ENCODE data around the gene PTPRU.

PTPRU gene

DNA sequence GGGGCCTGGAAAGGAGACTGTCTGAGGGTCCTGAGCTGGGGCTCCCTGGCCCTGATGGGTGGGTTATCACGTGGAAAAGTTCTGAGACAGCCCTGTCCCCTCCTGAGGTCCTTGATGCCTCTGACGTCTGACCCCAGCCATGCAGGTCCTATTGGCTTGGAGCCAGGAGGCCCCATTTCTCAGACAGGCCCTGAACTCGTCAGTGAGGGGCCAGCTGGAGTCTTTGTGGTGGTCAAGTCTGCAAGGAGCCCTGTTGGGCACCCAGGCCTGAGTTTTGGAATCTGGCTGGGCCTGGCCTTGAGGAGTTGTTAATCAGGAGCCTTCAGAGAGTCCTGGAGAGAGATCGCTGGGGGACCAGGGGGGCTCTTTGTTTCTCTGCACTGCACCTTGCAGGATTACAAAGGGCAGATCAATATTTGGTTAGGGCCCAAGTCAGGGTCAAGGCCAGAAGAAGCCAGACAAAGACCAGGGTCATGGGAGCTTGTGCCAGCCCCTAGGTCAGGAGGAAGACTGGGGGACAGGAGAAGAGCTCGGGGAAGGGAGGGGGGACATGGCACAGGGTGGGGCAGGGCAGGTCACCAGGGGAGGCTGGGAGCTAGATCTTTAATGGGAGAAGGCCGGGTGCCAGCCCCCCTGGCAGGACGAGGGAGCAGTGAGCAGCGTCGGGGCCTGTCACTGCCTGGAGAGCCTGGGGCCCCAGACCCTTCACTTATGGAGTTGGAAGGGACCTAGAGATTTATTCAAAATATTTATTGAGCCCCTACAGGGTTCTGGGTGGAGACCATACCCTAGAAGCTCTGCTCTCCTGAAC lies 83.2 kb downstream of the PTPRU start:
- peak in 2 of 42 donors; percentile 18 to 19 for DNase-seq
- intact Hi-C loops (cut with DNase I) = no loop called here

- DNase-seq = peak in 1 of 42 donors; percentile 21
- intact Hi-C loops (cut with DNase I) = no loop called here
Observed at GRCh38 chr1:29320156-29320940, 84.0 kb downstream of the PTPRU start.

DNA sequence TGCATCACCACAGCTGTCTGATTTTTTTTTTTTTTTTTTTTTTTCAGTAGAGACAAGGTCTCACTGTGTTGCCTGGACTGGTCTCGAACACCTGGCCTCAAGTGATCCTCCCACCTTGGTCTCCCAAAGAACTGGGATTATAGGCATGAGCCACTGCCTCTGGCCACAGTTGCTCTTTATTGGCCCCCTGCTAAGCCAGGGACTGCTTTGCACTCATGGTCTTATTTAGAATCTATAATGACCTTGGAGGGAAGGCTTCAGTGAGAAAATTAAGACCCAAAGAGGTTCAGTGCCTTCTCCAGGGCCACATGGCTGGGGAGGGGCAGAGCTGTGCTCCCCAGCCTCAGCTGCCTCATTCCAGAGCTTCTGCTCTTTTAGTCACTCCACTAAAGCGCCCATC lies 84.9 kb downstream of the PTPRU start:
- intact Hi-C loops (cut with DNase I) = no loop called here
- DNase-seq = peak in 1 of 42 donors; percentile 7

- intact Hi-C loops (cut with DNase I) = no loop called here
- peak in 1 of 42 donors; percentile 15 for DNase-seq
Observed at GRCh38 chr1:29322147-29322694, 85.9 kb downstream of the PTPRU start.

DNA sequence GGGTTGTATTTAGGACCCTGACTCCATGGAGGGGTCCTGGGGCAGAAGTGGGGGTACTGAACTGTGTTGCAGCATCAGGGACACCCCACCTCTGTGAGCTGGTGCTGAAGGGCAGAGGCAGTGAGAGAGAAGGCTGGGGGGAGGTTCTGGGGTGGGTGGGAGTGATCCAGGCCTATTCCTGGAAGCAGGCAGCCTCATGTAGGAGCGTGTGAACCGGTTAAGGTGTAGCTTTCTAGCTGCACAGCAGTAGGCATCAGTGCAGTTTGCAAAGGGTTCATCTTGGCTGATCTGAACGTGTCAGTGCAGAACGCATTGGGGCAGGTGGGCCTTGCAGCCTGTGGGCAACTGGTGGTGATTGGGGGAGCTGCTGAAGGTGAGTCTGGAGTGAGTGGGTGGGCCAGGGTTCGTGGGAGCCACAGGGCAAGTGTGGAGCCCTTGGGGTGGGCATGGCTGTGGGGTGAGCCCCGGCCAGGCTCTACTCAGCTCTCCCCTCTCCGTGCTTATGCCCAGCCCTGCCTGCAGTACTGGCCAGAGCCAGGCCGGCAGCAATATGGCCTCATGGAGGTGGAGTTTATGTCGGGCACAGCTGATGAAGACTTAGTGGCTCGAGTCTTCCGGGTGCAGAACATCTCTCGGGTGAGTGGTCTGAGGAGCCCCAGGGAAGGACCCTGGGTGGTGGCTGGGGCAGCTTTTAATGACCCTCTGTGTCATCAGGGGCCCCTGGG lies 86.7 kb downstream of the PTPRU start:
- intact Hi-C loops (cut with DNase I) = no loop called here
- DNase-seq = peak in 20 of 42 donors; percentile 10 to 78 (median 40)

- intact Hi-C loops (cut with DNase I) = no loop called here
- DNase-seq = peak in 11 of 42 donors; percentile 5 to 51 (median 33)
Observed at GRCh38 chr1:29323636-29324035, 87.3 kb downstream of the PTPRU start.

GRCh38 chr1:29324202-29324601 lies 87.9 kb downstream of the PTPRU start:
- intact Hi-C loops (cut with DNase I) = no loop called here
- DNase-seq = no peak

DNA sequence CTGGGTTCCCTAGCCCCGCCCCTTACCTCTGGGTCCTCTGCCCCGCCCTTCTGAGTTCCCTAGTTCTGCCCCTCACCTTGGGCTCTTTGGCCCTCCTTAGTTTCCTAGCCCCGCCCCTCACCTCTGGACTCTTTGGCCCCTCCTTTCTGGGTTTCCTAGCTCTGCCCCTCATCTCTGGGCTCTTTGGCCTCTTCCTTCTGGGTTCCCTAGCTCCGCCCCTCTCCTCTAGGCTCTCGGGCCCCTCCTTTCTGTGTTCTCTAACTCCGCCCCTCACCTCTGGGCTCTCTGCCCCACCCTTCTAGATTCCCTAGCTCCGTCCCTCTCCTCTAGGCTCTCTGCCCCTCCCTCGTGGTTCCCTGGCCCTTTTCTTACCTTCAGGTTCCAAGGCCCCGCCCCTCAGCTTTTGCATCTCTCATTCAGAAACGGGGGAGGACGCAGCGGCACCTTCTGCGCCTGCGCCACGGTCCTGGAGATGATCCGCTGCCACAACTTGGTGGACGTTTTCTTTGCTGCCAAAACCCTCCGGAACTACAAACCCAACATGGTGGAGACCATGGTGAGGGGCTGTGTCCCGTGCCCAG lies 88.5 kb downstream of the PTPRU start:
- intact Hi-C loops (cut with DNase I) = no loop called here
- DNase-seq = peak in 31 of 42 donors; percentile 15 to 72 (median 42)

DNA sequence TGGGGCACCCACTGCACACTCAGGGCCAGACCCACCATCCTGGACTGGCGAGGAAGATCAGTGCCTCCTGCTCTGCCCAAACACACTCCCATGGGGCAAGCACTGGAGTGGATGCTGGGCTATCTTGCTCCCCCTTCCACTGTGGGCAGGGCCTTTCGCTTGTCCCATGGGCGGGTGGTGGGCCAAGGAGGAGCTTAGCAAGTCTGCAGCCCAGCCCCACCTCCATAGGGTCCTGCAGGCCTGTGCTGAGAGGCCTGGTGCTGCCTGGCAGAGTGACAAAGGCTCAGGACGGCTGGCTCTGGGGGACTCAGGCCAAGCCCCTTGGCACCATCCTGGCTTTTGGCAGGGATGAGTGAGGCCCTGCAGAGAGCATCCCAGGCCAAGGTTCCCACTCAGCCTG lies 89.4 kb downstream of the PTPRU start:
- peak in 1 of 42 donors; percentile 23 for DNase-seq
- intact Hi-C loops (cut with DNase I) = no loop called here

DNA sequence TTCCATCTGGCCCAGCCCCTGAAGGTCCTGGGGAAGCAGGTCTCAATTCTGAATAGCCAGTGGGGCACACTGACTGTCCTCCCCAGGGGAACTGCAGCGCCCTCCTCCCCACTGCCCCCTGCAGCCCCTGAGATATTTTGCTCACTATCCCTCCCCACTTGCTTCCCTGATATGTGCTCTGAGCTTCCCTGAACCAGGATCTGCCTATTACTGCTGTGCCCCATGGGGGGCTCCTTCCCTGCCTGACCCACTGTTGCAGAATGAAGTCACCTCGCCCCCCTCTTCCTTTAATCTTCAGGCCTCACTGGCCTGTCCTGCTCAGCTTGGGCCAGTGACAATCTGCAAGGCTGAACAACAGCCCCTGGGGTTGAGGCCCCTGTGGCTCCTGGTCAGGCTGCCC lies 89.8 kb downstream of the PTPRU start:
- DNase-seq = peak in 1 of 42 donors; percentile 16
- intact Hi-C loops (cut with DNase I) = no loop called here

- DNase-seq = no peak
- intact Hi-C loops (cut with DNase I) = no loop called here
Observed at GRCh38 chr1:29327223-29327935, 91.1 kb downstream of the PTPRU start.

DNA sequence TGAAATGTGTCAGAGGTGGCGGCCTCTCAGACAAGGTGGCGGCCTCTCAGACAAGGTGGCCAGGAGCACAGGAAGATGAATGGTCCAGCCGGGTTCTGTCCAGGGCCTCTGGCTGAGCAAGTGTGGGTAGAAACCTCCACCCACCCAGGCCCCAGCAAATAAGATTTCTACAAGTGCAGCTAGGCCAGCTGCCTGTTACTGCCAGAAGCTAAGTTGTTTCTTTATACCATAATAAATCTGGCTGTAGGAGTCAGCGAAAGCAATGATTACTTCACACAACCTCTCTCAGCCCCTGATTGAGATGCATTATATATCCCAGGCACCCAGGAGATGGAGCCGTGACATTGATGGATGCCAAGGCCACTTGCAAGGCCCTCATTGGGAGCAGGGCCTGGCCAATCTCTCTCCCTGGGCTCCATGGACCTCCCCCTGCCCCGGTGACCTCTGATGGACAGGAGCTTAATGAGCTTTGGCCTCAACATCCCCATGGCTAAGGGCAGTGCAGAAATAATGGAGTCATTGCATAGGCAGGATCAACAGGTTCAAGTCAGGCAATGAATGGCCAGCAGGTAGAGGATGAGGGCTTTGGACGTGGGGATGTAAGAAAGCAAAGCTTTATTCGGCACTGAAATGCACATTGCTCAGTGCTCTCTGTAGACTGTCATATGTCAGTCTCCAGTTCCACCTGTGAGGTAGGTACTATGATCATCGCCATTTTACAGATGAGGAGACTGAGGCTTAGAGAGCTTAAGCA lies 92.9 kb downstream of the PTPRU start:
- no peak for DNase-seq
- intact Hi-C loops (cut with DNase I) = no loop called here

DNA sequence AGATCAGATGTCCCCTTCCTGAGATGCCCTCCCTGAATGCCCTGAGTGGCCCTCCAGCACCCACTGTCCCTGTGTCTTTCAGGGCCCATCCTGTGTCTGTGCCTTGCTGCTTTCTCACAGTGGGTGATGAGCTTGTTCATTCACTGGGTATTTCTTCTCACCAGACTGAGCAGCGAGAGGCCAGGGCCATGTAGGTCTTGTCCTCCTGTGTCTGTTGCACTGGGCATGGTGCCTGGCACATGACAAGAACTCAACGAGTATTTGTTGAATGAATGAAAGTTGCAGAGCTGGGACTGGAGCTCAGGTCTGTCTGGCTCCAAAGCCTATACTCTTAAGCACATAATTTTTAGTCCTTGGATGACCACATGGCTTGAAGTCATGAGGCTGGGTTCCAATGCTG lies 93.8 kb downstream of the PTPRU start:
- intact Hi-C loops (cut with DNase I) = no loop called here

DNA sequence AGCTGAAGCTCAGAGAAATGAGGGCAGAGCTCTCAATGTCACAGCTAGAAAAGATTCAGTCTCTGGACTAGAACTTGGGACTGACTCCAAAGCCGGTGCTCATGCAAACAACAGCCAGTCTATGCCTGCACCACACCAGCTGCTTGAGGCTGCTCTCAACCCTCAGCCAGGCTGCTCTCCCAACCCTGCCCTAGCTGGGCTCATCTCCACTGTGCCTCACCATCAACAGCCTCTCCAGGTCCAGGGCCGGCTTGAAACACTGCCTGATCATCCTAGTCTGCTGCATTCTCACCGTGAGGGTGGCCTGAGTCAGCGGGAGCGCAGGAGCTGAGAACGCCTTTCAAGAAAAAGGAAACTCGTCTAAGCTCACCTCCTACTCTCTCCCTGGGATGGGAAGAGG lies 94.5 kb downstream of the PTPRU start:
- intact Hi-C loops (cut with DNase I) = no loop called here
- no peak for DNase-seq

More for the DNA sequence above, 93.8 kb downstream of the PTPRU start:
- no peak for DNase-seq

DNA sequence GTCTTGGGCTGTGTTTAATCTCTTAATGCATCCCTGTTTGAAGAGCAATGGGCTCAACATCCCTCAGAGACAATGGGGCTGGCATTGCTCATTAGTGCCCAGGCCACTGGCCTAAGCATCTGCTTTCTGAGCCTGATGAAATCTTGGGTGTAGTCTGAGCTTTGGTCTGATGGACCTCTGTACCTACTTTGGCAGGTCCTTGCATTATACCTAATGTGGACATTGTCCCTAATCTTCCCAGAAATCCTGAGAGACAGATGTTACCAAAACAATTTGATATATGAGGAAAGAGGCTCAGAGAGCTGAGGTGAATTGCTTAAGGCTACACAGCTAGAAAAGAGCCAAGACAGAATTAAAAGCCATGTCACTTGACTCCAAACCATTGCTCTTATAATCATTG lies 95.0 kb downstream of the PTPRU start:
- intact Hi-C loops (cut with DNase I) = no loop called here
- DNase-seq = no peak

- no peak for DNase-seq
- intact Hi-C loops (cut with DNase I) = no loop called here
Observed at GRCh38 chr1:29331729-29332128, 95.4 kb downstream of the PTPRU start.

- no peak for DNase-seq
- intact Hi-C loops (cut with DNase I) = no loop called here
Observed at GRCh38 chr1:29332204-29332603, 95.9 kb downstream of the PTPRU start.

GRCh38 chr1:29333008-29333407 lies 96.7 kb downstream of the PTPRU start:
- intact Hi-C loops (cut with DNase I) = no loop called here
- no peak for DNase-seq

Data from head of caudate nucleus (tissue), 42 donors.